A549 (cell line): ENCODE results near the gene MAD1L1.

Source experiments
- BHLHE40 ChIP-seq: IDR thresholded peaks from 2 replicates; pipeline ENCODE4 v1.6.1; 2012; ENCODE audit warnings: low read depth, low read length, inconsistent platforms
- POLR2A ChIP-seq: IDR thresholded peaks from 2 replicates; pipeline ENCODE4 v1.6.1; 2012; ENCODE audit warnings: mild to moderate bottlenecking, low read length
- TF ChIP-seq, protein P1 (sequence below): fragments of >200 bp; sonication (Bioruptor Twin); formaldehyde crosslinking; IDR thresholded peaks from 3 replicates; pipeline ENCODE4 v1.5.1; 2016

- TF ChIP-seq, protein P1, sequence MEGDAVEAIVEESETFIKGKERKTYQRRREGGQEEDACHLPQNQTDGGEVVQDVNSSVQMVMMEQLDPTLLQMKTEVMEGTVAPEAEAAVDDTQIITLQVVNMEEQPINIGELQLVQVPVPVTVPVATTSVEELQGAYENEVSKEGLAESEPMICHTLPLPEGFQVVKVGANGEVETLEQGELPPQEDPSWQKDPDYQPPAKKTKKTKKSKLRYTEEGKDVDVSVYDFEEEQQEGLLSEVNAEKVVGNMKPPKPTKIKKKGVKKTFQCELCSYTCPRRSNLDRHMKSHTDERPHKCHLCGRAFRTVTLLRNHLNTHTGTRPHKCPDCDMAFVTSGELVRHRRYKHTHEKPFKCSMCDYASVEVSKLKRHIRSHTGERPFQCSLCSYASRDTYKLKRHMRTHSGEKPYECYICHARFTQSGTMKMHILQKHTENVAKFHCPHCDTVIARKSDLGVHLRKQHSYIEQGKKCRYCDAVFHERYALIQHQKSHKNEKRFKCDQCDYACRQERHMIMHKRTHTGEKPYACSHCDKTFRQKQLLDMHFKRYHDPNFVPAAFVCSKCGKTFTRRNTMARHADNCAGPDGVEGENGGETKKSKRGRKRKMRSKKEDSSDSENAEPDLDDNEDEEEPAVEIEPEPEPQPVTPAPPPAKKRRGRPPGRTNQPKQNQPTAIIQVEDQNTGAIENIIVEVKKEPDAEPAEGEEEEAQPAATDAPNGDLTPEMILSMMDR, result no peak
- TF ChIP-seq POLR2A, result no peak
- TF ChIP-seq BHLHE40, result no peak
Measured at GRCh38 chr7:1961701-1962276, 271.0 kb downstream of the MAD1L1 start.
